SU-DHL-6 (cell line): ENCODE measurements around the gene ACSF3.

Experiments used
- H2AFZ ChIP-seq: fragments of 200-600 bp; sonication (generic); 2 replicates; pipeline ENCODE4 v1.6.1; 2014; ENCODE audit warnings: low read depth, mild to moderate bottlenecking, moderate library complexity, mixed read lengths, antibody characterized with exemption, low read length; ENCODE audit not compliant: severe bottlenecking
- H3F3A ChIP-seq: fragments of 200-600 bp; shearing (Covaris generic); 2 replicates; pipeline ENCODE4 v1.6.0; 2016; ENCODE audit warnings: antibody characterized with exemption, mild to moderate bottlenecking; ENCODE audit not compliant: insufficient read depth
- H3K27ac ChIP-seq: fragments of 200-600 bp; sonication (generic); 2 replicates; pipeline ENCODE4 v1.5.1; 2016; ENCODE audit warnings: low read depth, mild to moderate bottlenecking, low read length, moderate library complexity, mixed read lengths
- H3K27me3 ChIP-seq: fragments of 200-600 bp; sonication (generic), shearing (Covaris generic); 2 replicates; pipeline ENCODE4 v1.6.0; 2014; ENCODE audit warnings: mild to moderate bottlenecking, low read length
- H3K36me3 ChIP-seq: fragments of 200-600 bp; sonication (generic); 2 replicates; pipeline ENCODE4 v1.6.1; 2014; ENCODE audit warnings: mild to moderate bottlenecking, low read length, mixed read lengths
- H3K4me2 ChIP-seq: fragments of 300-600, 200-600 bp; shearing (Covaris generic), sonication (generic); 2 replicates; pipeline ENCODE4 v1.6.0; 2014; ENCODE audit warnings: low read length, low read depth, mild to moderate bottlenecking; ENCODE audit not compliant: poor library complexity, severe bottlenecking
- H3K4me3 ChIP-seq: fragments of 200-600 bp; sonication (generic); 2 replicates; pipeline ENCODE4 v1.5.1; 2014; ENCODE audit warnings: antibody characterized with exemption, low read length, mild to moderate bottlenecking, mixed read lengths; ENCODE audit not compliant: insufficient read depth, poor library complexity, severe bottlenecking
- H3K79me2 ChIP-seq: fragments of 200-600 bp; sonication (generic); 2 replicates; pipeline ENCODE4 v1.6.1; 2014; ENCODE audit warnings: mild to moderate bottlenecking, low read length, moderate library complexity; ENCODE audit not compliant: insufficient read depth
- H3K9ac ChIP-seq: fragments of 200-600 bp; sonication (generic); 2 replicates; pipeline ENCODE4 v1.7.0; 2014; ENCODE audit warnings: mild to moderate bottlenecking, low read length
- H3K9me2 ChIP-seq: fragments of 200-600 bp; sonication (generic); replicated peaks from 2 replicates; pipeline ENCODE4 v1.6.1; 2014; ENCODE audit warnings: low read length; ENCODE audit not compliant: insufficient read depth
- H3K9me3 ChIP-seq: fragments of 200-600 bp; sonication (generic); 2 replicates; pipeline ENCODE4 v1.6.1; 2014; ENCODE audit warnings: low read length, mixed read lengths; ENCODE audit not compliant: insufficient read depth
- H4K20me1 ChIP-seq: fragments of 200-600 bp; sonication (generic); 2 replicates; pipeline ENCODE4 v1.6.1; 2014; ENCODE audit warnings: low read depth, mild to moderate bottlenecking, antibody characterized with exemption, low read length, moderate library complexity, mixed read lengths
- EZH2phosphoT487 ChIP-seq: fragments of 200-600 bp; sonication (generic), shearing (Covaris generic); conservative IDR thresholded peaks from 2 replicates; pipeline ENCODE4 v1.6.1; 2018; ENCODE audit warnings: mild to moderate bottlenecking, antibody characterized with exemption, low read length, moderate library complexity, mixed read lengths
- TF ChIP-seq, protein P1 (sequence below): fragments of 200-600 bp; sonication (generic); IDR thresholded peaks from one replicate; pipeline ENCODE4 v1.5.1; 2017; ENCODE audit warnings: antibody characterized with exemption, mild to moderate bottlenecking, low read length, moderate library complexity; ENCODE audit not compliant: insufficient read depth, poor library complexity, severe bottlenecking

ACSF3 gene

DNA sequence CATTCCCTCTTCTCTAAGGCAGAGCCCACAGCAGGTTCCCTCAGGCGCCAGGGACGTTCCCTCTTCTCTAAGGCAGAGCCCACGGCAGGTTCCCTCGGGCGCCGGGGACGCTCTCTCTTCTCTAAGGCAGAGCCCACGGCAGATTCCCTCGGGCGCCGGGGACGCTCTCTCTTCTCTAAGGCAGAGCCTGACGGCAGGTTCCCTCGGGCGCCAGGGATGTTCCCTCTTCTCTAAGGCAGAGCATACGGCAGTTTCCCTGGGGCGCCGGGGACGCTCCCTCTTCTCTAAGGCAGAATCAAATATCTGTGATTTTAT is 24.3 kb downstream of the ACSF3 start:
- peaks cover 7% of the 10 kb centered on the region; the same call in 1 of the 2 replicates for H3K79me2 ChIP-seq
- H4K20me1 ChIP-seq = no peaks in the 10 kb centered on the region
- H3K27me3 ChIP-seq = no peaks in the 10 kb centered on the region
- H3K9me3 ChIP-seq = no peaks in the 10 kb centered on the region
- TF ChIP-seq, protein P1, sequence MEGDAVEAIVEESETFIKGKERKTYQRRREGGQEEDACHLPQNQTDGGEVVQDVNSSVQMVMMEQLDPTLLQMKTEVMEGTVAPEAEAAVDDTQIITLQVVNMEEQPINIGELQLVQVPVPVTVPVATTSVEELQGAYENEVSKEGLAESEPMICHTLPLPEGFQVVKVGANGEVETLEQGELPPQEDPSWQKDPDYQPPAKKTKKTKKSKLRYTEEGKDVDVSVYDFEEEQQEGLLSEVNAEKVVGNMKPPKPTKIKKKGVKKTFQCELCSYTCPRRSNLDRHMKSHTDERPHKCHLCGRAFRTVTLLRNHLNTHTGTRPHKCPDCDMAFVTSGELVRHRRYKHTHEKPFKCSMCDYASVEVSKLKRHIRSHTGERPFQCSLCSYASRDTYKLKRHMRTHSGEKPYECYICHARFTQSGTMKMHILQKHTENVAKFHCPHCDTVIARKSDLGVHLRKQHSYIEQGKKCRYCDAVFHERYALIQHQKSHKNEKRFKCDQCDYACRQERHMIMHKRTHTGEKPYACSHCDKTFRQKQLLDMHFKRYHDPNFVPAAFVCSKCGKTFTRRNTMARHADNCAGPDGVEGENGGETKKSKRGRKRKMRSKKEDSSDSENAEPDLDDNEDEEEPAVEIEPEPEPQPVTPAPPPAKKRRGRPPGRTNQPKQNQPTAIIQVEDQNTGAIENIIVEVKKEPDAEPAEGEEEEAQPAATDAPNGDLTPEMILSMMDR = no peak
- no peak for TF ChIP-seq EZH2phosphoT487
- H3K9ac ChIP-seq = no peak overlapping the region
- H3K27ac ChIP-seq = no peak overlapping the region
- H3K36me3 ChIP-seq = 0 out of 2 replicates have a peak, but pooled peaks cover 3% of the 10 kb centered on the region
- no peaks in the 10 kb centered on the region for H3K9me2 ChIP-seq
- H2AFZ ChIP-seq = no peak overlapping the region
- no peak overlapping the region for H3K4me3 ChIP-seq
- no peak overlapping the region for H3K4me2 ChIP-seq
- peaks cover 53% of the 10 kb centered on the region for H3F3A ChIP-seq

GRCh38 chr16:89118361-89119165 is 24.9 kb downstream of the ACSF3 start:
- peaks cover 11% of the 10 kb centered on the region; the same call in 1 of the 2 replicates for H3K79me2 ChIP-seq
- no peak overlapping the region for H3K4me3 ChIP-seq
- H3K9ac ChIP-seq = no peak overlapping the region
- H3K27me3 ChIP-seq = no peaks in the 10 kb centered on the region
- H4K20me1 ChIP-seq = no peaks in the 10 kb centered on the region
- no peaks in the 10 kb centered on the region for H3K9me3 ChIP-seq
- no peak overlapping the region for H2AFZ ChIP-seq
- H3F3A ChIP-seq = peaks cover 52% of the 10 kb centered on the region
- no peak overlapping the region for H3K4me2 ChIP-seq
- TF ChIP-seq, protein P1 = no peak
- H3K9me2 ChIP-seq = no peaks in the 10 kb centered on the region
- H3K27ac ChIP-seq = no peak overlapping the region
- 0 out of 2 replicates have a peak, but pooled peaks cover 3% of the 10 kb centered on the region for H3K36me3 ChIP-seq

GRCh38 chr16:89119166-89119621 is 25.5 kb downstream of the ACSF3 start:
- no peaks in the 10 kb centered on the region for H3K9me3 ChIP-seq
- H2AFZ ChIP-seq = no peak overlapping the region
- H3K9me2 ChIP-seq = no peaks in the 10 kb centered on the region
- H4K20me1 ChIP-seq = no peaks in the 10 kb centered on the region
- TF ChIP-seq EZH2phosphoT487 = no peak
- TF ChIP-seq, protein P1 = no peak
- H3K79me2 ChIP-seq = peaks cover 17% of the 10 kb centered on the region; the same call in 1 of the 2 replicates
- H3K9ac ChIP-seq = no peak overlapping the region
- H3K27me3 ChIP-seq = no peaks in the 10 kb centered on the region
- H3K36me3 ChIP-seq = 0 out of 2 replicates have a peak, but pooled peaks cover 3% of the 10 kb centered on the region
- peaks cover 46% of the 10 kb centered on the region for H3F3A ChIP-seq
- no peak overlapping the region for H3K27ac ChIP-seq
- no peak overlapping the region for H3K4me3 ChIP-seq
- H3K4me2 ChIP-seq = no peak overlapping the region
